ENCODE measurements around the gene EVX1.

DNA sequence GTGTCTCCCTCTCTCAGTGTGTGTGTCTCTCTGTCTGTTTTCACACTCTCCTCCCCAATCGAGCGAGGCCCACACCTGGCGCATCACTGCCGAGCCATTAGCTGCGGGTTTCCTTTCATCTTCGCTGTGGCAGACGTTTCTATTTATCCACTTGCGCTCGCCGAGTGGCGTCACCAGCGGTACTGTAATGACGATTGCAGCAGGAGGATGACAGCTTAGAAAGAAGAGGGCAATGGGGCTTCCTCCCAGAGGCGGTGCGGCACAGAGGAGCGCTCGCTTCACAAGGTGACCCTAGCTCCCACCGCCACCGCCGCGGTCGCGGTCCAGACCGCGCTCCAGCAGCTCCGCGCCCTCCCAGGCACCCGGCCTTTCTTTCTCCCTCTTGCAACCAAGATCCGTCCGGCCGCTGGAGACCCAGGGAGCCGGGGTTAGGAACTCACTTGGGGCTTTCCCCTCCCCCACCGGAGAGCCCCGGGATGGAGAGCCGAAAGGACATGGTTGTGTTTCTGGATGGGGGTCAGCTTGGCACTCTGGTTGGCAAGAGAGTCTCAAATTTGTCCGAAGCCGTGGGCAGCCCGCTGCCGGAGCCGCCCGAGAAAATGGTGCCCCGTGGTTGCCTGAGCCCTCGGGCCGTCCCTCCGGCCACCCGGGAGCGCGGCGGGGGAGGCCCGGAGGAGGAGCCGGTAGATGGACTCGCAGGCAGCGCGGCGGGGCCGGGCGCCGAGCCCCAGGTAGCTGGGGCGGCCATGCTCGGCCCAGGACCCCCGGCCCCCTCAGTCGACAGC lies at the start of gene EVX1:
- TF ChIP-seq, protein P1, sequence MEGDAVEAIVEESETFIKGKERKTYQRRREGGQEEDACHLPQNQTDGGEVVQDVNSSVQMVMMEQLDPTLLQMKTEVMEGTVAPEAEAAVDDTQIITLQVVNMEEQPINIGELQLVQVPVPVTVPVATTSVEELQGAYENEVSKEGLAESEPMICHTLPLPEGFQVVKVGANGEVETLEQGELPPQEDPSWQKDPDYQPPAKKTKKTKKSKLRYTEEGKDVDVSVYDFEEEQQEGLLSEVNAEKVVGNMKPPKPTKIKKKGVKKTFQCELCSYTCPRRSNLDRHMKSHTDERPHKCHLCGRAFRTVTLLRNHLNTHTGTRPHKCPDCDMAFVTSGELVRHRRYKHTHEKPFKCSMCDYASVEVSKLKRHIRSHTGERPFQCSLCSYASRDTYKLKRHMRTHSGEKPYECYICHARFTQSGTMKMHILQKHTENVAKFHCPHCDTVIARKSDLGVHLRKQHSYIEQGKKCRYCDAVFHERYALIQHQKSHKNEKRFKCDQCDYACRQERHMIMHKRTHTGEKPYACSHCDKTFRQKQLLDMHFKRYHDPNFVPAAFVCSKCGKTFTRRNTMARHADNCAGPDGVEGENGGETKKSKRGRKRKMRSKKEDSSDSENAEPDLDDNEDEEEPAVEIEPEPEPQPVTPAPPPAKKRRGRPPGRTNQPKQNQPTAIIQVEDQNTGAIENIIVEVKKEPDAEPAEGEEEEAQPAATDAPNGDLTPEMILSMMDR (IDR thresholded peaks at IDR 0.05; ENCODE audit: low read length) = no peak
- no peak for TF ChIP-seq EZH2 (IDR thresholded peaks at IDR 0.05; ENCODE audit: borderline replicate concordance, low read length)
